Mesenchymal stem cell (in vitro differentiated cells and primary cell): Measurements from ENCODE around the gene ATP6V1F.

Experiments used
- DNase-seq: peaks from one replicate; pipeline ENCODE4 v3.0.0-alpha.2; 2013
- H2AFZ ChIP-seq: one replicate; pipeline ENCODE4 v1.6.1; 2013; ENCODE audit warnings: low read depth, mild to moderate bottlenecking, control low read depth, inconsistent platforms, low read length, moderate library complexity
- H2AK5ac ChIP-seq: 2 replicates; pipeline ENCODE4 v1.6.1; 2013; ENCODE audit warnings: low read length, moderate library complexity, mild to moderate bottlenecking, inconsistent platforms; ENCODE audit not compliant: severe bottlenecking
- H2BK120ac ChIP-seq: one replicate; pipeline ENCODE4 v1.6.1; 2013; ENCODE audit warnings: low read depth, mild to moderate bottlenecking, inconsistent platforms, low read length, moderate library complexity
- H2BK12ac ChIP-seq, 2 experiments: one replicate each; pipeline ENCODE4 v1.6.1; 2013; ENCODE audit warnings: inconsistent platforms in 2 of 2, low read length in 2 of 2, mild to moderate bottlenecking in 2 of 2, moderate library complexity in 2 of 2, control low read depth in 1 of 2
- H2BK15ac ChIP-seq: one replicate; pipeline ENCODE4 v1.6.1; 2013; ENCODE audit warnings: mild to moderate bottlenecking, low read depth, inconsistent platforms; ENCODE audit not compliant: poor library complexity, severe bottlenecking
- H2BK5ac ChIP-seq: 2 replicates; pipeline ENCODE4 v1.6.1; 2013; ENCODE audit warnings: low read depth, mild to moderate bottlenecking, low read length, control low read depth, inconsistent platforms; ENCODE audit not compliant: poor library complexity, severe bottlenecking
- H3K14ac ChIP-seq, 2 experiments: one replicate each; pipeline ENCODE4 v1.6.1; 2013; ENCODE audit warnings: inconsistent platforms in 2 of 2, low read length in 2 of 2, control low read depth in 1 of 2, mild to moderate bottlenecking in 1 of 2, moderate library complexity in 1 of 2
- H3K18ac ChIP-seq, 2 experiments: one replicate each; pipeline ENCODE4 v1.6.1; 2013; ENCODE audit warnings: inconsistent platforms in 2 of 2, low read length in 2 of 2, control low read depth in 1 of 2, low read depth in 1 of 2, mild to moderate bottlenecking in 1 of 2
- H3K23ac ChIP-seq, 2 experiments: one replicate each; pipeline ENCODE4 v1.6.1; 2013; ENCODE audit warnings: inconsistent platforms in 2 of 2, low read length in 2 of 2, mild to moderate bottlenecking in 2 of 2, moderate library complexity in 2 of 2, control low read depth in 1 of 2
- H3K27ac ChIP-seq: 2 replicates; pipeline ENCODE4 v1.5.1; 2013; ENCODE audit warnings: mild to moderate bottlenecking, moderate library complexity, low read length, control low read depth, inconsistent platforms; ENCODE audit not compliant: poor library complexity, severe bottlenecking
- H3K27me3 ChIP-seq, 2 experiments: 2 replicates each; pipeline versions ENCODE4 v1.6.1 to v1.7.0; 2013; ENCODE audit warnings: low read length in 2 of 2, mild to moderate bottlenecking in 2 of 2, moderate library complexity in 2 of 2, control low read depth in 1 of 2, inconsistent platforms in 1 of 2; ENCODE audit not compliant: control insufficient read depth in 1 of 2, insufficient read depth in 1 of 2
- H3K36me3 ChIP-seq, 2 experiments: 2 replicates each; pipeline versions ENCODE4 v1.6.1 to v1.7.0; 2013; ENCODE audit warnings: low read length in 2 of 2, control low read depth in 1 of 2, inconsistent platforms in 1 of 2, low read depth in 1 of 2, mild to moderate bottlenecking in 1 of 2; ENCODE audit not compliant: insufficient read depth in 2 of 2, control insufficient read depth in 1 of 2
- H3K4ac ChIP-seq, 2 experiments: one replicate each; pipeline ENCODE4 v1.6.1; 2013; ENCODE audit warnings: inconsistent platforms in 2 of 2, low read length in 2 of 2, mild to moderate bottlenecking in 2 of 2, moderate library complexity in 2 of 2, control low read depth in 1 of 2, low read depth in 1 of 2
- H3K4me1 ChIP-seq: 2 replicates; pipeline ENCODE4 v1.6.1; 2013; ENCODE audit warnings: low read depth, low read length, control low read depth; ENCODE audit not compliant: control insufficient read depth, insufficient read depth
- H3K4me2 ChIP-seq: 2 replicates; pipeline ENCODE4 v1.6.1; 2013; ENCODE audit warnings: low read length, mild to moderate bottlenecking, inconsistent platforms; ENCODE audit not compliant: poor library complexity, severe bottlenecking
- H3K4me3 ChIP-seq, 2 experiments: 2 replicates each; pipeline versions ENCODE4 v1.5.1 to v1.7.0; 2013; ENCODE audit warnings: low read length in 2 of 2, mild to moderate bottlenecking in 2 of 2, control low read depth in 1 of 2, low read depth in 1 of 2; ENCODE audit not compliant: insufficient read depth in 1 of 2
- H3K79me1 ChIP-seq: replicated peaks from 2 replicates; pipeline ENCODE4 v1.6.1; 2013; ENCODE audit warnings: mild to moderate bottlenecking, control low read depth, low read length, inconsistent platforms; ENCODE audit not compliant: poor library complexity, severe bottlenecking
- H3K9ac ChIP-seq: 2 replicates; pipeline ENCODE4 v1.7.0; 2013; ENCODE audit warnings: mild to moderate bottlenecking, low read length, moderate library complexity
- H3K9me3 ChIP-seq: 2 replicates; pipeline ENCODE4 v1.7.0; 2013; ENCODE audit warnings: mild to moderate bottlenecking, low read length; ENCODE audit not compliant: control insufficient read depth
- H4K8ac ChIP-seq: one replicate; pipeline ENCODE4 v1.6.1; 2013; ENCODE audit warnings: inconsistent platforms, mild to moderate bottlenecking, low read length, moderate library complexity
- H4K91ac ChIP-seq: one replicate; pipeline ENCODE4 v1.6.1; 2013; ENCODE audit warnings: mild to moderate bottlenecking, low read length, inconsistent platforms
- WGBS: methylation state at CpG from one replicate; pipeline ENCODE4 v1.1.7; 2013; ENCODE audit warnings: mixed read lengths; 5-methylcytosine and 5-hydroxymethylcytosine counted together

ATP6V1F gene

GRCh38 chr7:128863433-128863989 lies 855 bp downstream of the ATP6V1F start:
- Histone ChIP-seq H3K4me2 (peak overlapping the region; percentile 89), H3K14ac (no peak overlapping the region), H2BK15ac (no peak overlapping the region), H3K9ac (peak overlapping the region; percentile 97), H2BK12ac (no peak overlapping the region), H4K8ac (no peak overlapping the region), H3K4me1 (peaks cover 31% of the 10 kb centered on the region), H3K27me3 (peaks cover 0 to under 1% of the 10 kb centered on the region in 2 experiments), H3K36me3 (peaks cover 27 to 41% of the 10 kb centered on the region in 2 experiments), H4K91ac (peak overlapping the region; percentile 25), H3K23ac (no peak overlapping the region), H2AFZ (peak overlapping the region; percentile 80), H3K9me3 (no peaks in the 10 kb centered on the region), H2BK120ac (no peak overlapping the region), H2BK5ac (no peak overlapping the region), H3K4me3 (peak overlapping the region; percentile 87 to 88), H2AK5ac (no peak overlapping the region), H3K4ac (peak overlapping the region in 1 of 2 experiments; percentile 24), H3K79me1 (peaks cover 15% of the 10 kb centered on the region), H3K27ac (peak overlapping the region; percentile 4), H3K18ac (peak overlapping the region; percentile 84 to 92)
- WGBS = 6% methylated on average over 5 of the region's 6 CpGs
- DNase-seq = peak; percentile 84

- peaks cover 32% of the 10 kb centered on the region for H3K4me1 ChIP-seq
- no peak overlapping the region for H2BK15ac ChIP-seq
- peaks cover 15% of the 10 kb centered on the region for H3K79me1 ChIP-seq
- H3K4me3 ChIP-seq = no peak overlapping the region
- DNase-seq = no peak
- H3K18ac ChIP-seq = no peak overlapping the region
- H3K4ac ChIP-seq = no peak overlapping the region
- H3K9ac ChIP-seq = no peak overlapping the region
- H2BK12ac ChIP-seq = no peak overlapping the region
- peaks cover 4 to 10% of the 10 kb centered on the region in 2 experiments for H3K27me3 ChIP-seq
- H2AFZ ChIP-seq = no peak overlapping the region
- no peaks in the 10 kb centered on the region for H3K9me3 ChIP-seq
- H4K91ac ChIP-seq = no peak overlapping the region
- no peak overlapping the region for H2BK5ac ChIP-seq
- no peak overlapping the region for H3K14ac ChIP-seq
- H3K27ac ChIP-seq = no peak overlapping the region
- no peak overlapping the region for H4K8ac ChIP-seq
- H3K36me3 ChIP-seq = peaks cover 25 to 26% of the 10 kb centered on the region in 2 experiments
- H2AK5ac ChIP-seq = no peak overlapping the region
- H3K4me2 ChIP-seq = no peak overlapping the region
- no peak overlapping the region for H3K23ac ChIP-seq
- 99% methylated on average over 12 of the region's 12 CpGs for WGBS
- no peak overlapping the region for H2BK120ac ChIP-seq
Measured at GRCh38 chr7:128865303-128865702, 2.6 kb downstream of the ATP6V1F start.

GRCh38 chr7:128865996-128866877 lies 3.6 kb downstream of the ATP6V1F start:
- Histone ChIP-seq H3K9ac (no peak overlapping the region), H2BK15ac (no peak overlapping the region), H4K8ac (no peak overlapping the region), H3K4ac (no peak overlapping the region), H3K79me1 (peaks cover 15% of the 10 kb centered on the region), H2BK120ac (no peak overlapping the region), H2BK12ac (no peak overlapping the region), H2AK5ac (no peak overlapping the region), H3K23ac (no peak overlapping the region), H3K4me2 (no peak overlapping the region), H3K27me3 (peaks cover 11 to 18% of the 10 kb centered on the region in 2 experiments), H2BK5ac (no peak overlapping the region), H2AFZ (no peak overlapping the region), H3K36me3 (peaks cover 22 to 26% of the 10 kb centered on the region in 2 experiments), H3K18ac (no peak overlapping the region), H3K4me3 (no peak overlapping the region), H3K27ac (no peak overlapping the region), H3K9me3 (no peaks in the 10 kb centered on the region), H3K14ac (no peak overlapping the region), H4K91ac (no peak overlapping the region), H3K4me1 (peaks cover 30% of the 10 kb centered on the region)
- WGBS = 96% methylated on average over 24 of the region's 27 CpGs
- no peak for DNase-seq

- Histone ChIP-seq H3K9ac (no peak overlapping the region), H3K79me1 (peaks cover 15% of the 10 kb centered on the region), H2BK15ac (no peak overlapping the region), H3K14ac (no peak overlapping the region), H3K4me2 (no peak overlapping the region), H3K4me3 (no peak overlapping the region), H2AK5ac (no peak overlapping the region), H3K23ac (no peak overlapping the region), H3K27ac (no peak overlapping the region), H3K18ac (no peak overlapping the region), H4K8ac (no peak overlapping the region), H3K4me1 (peaks cover 27% of the 10 kb centered on the region), H2AFZ (no peak overlapping the region), H3K9me3 (no peaks in the 10 kb centered on the region), H4K91ac (no peak overlapping the region), H2BK120ac (no peak overlapping the region), H2BK5ac (no peak overlapping the region), H2BK12ac (no peak overlapping the region), H3K36me3 (peaks cover 22 to 26% of the 10 kb centered on the region in 2 experiments), H3K27me3 (peaks cover 15 to 22% of the 10 kb centered on the region in 2 experiments), H3K4ac (no peak overlapping the region)
- WGBS = 98% methylated on average over 4 of the region's 4 CpGs
- no peak for DNase-seq
Measured at GRCh38 chr7:128867241-128867640, 4.6 kb downstream of the ATP6V1F start.
